K562 (cell line): ENCODE data around the gene FZD8. TPM values are rescaled to one million over a fixed set of nuclear protein-coding genes. Genes with fewer than 3 reads are reported as not detected.

Experiments used
- ATAC-seq: fragments of 200-7000 bp; cut with Tn5 transposase; 3 replicates; pipeline ENCODE4 v1.9.1; 2020; ENCODE audit warnings: moderate library complexity
- BruUV-seq: library from RNA; stranded (reverse); fragments of 400-500 nt; replicated peaks from 2 replicates; lab custom pipeline; 2021; lab: Mats Ljungman, UMichigan
- CTCF ChIA-PET: fragments of 300-600 bp; formaldehyde crosslinking; extraction: SDS; loops from one replicate; lab custom pipeline; 2021; ENCODE audit warnings: low intra/inter-chr PET ratio; lab: Yijun Ruan, JAX
- POLR2A ChIA-PET: fragments of 300-600, 350-650 bp; sonication (Branson Sonifier 250); formaldehyde crosslinking; extraction: SDS; loops from one replicate; lab custom pipeline; 2021; ENCODE audit warnings: antibody characterized with exemption, inconsistent platforms; lab: Yijun Ruan, JAX
- DNase-seq, 4 experiments: peaks; one replicate each; pipeline versions ENCODE4 v3.0.0 to v3.0.0-alpha.2; 2011 to 2018; ENCODE audit warnings: low spot score in 3 of 4, mixed read lengths in 3 of 4; ENCODE audit errors: extremely low read depth in 1 of 4
- FAIRE-seq: peaks from 2 replicates; lab custom pipeline; 2011; peaks lifted over from hg19 to GRCh38; lab: Jason Lieb, UNC
- H2AFZ ChIP-seq: 2 replicates; pipeline ENCODE4 v1.6.0; 2011; ENCODE audit warnings: low read depth, low read length, control low read depth, inconsistent platforms
- H3K27ac ChIP-seq: fragments of 200-600 bp; 3 replicates; pipeline ENCODE4 v1.8.0; 2011; ENCODE audit warnings: low read depth, mild to moderate bottlenecking, control low read depth, inconsistent platforms, low read length, moderate library complexity, mixed read lengths; ENCODE audit errors: extremely low read depth
- H3K27me3 ChIP-seq, 2 experiments: fragments of 300-600 bp in 1 of 2; 2 replicates in 1 of 2; 3 replicates in 1 of 2; pipeline versions ENCODE4 v1.6.0 to v1.8.0; 2011; ENCODE audit warnings: inconsistent platforms in 2 of 2, low read length in 2 of 2, mild to moderate bottlenecking in 1 of 2, mixed read lengths in 1 of 2, moderate library complexity in 1 of 2; ENCODE audit not compliant: control insufficient read depth in 2 of 2, insufficient read depth in 2 of 2
- H3K36me3 ChIP-seq: fragments of 300-600 bp; 3 replicates; pipeline ENCODE4 v1.8.0; 2011; ENCODE audit warnings: mild to moderate bottlenecking, low read length, inconsistent platforms; ENCODE audit not compliant: control insufficient read depth, insufficient read depth
- H3K4me1 ChIP-seq, 2 experiments: fragments of 200-600 bp in 1 of 2; replicated peaks in 1 of 2; 2 replicates in 1 of 2; 3 replicates in 1 of 2; pipeline versions ENCODE4 v1.5.1 to v1.8.0; 2011; ENCODE audit warnings: inconsistent platforms in 2 of 2, low read length in 2 of 2, mild to moderate bottlenecking in 1 of 2, mixed read lengths in 1 of 2, moderate library complexity in 1 of 2; ENCODE audit not compliant: control insufficient read depth in 2 of 2, insufficient read depth in 2 of 2
- H3K4me2 ChIP-seq: 2 replicates; pipeline ENCODE4 v1.6.1; 2011; ENCODE audit warnings: low read length, control low read depth, inconsistent platforms, mixed read lengths; ENCODE audit not compliant: insufficient read depth
- H3K4me3 ChIP-seq: fragments of 200-600 bp; sonication (generic), shearing (Covaris generic); 2 replicates; pipeline ENCODE4 v1.5.1; 2016; ENCODE audit warnings: control low read depth, inconsistent platforms
- H3K79me2 ChIP-seq: fragments of 200-600 bp; 3 replicates; pipeline ENCODE4 v1.8.0; 2011; ENCODE audit warnings: low read length, inconsistent platforms; ENCODE audit not compliant: control insufficient read depth, insufficient read depth
- H3K9ac ChIP-seq, 2 experiments: 2 replicates each; pipeline versions ENCODE4 v1.6.0 to v1.6.1; 2011; ENCODE audit warnings: low read depth in 2 of 2, low read length in 2 of 2, control low read depth in 1 of 2, inconsistent platforms in 1 of 2, mild to moderate bottlenecking in 1 of 2, mixed read lengths in 1 of 2; ENCODE audit not compliant: insufficient read depth in 1 of 2
- H3K9me1 ChIP-seq: one replicate; pipeline ENCODE4 v1.6.0; 2011; ENCODE audit warnings: inconsistent platforms, mild to moderate bottlenecking, low read length, moderate library complexity; ENCODE audit not compliant: control insufficient read depth, insufficient read depth
- H3K9me3 ChIP-seq: replicated peaks from 2 replicates; pipeline ENCODE4 v1.5.1; 2011; ENCODE audit warnings: low read depth, low read length, inconsistent platforms; ENCODE audit not compliant: control insufficient read depth, insufficient read depth
- H4K20me1 ChIP-seq: replicated peaks from 2 replicates; pipeline ENCODE4 v1.6.1; 2011; ENCODE audit warnings: low read length, inconsistent platforms, mixed read lengths; ENCODE audit not compliant: control insufficient read depth, insufficient read depth
- BMI1 ChIP-seq: fragments of 150-350 bp; IDR thresholded peaks from 2 replicates; pipeline ENCODE4 v1.6.1; 2014; ENCODE audit warnings: low read length
- CBFA2T2 ChIP-seq: fragments of 450-650 bp; conservative IDR thresholded peaks from 2 replicates; pipeline ENCODE4 v1.6.1; 2017; ENCODE audit warnings: mild to moderate bottlenecking
- MYNN ChIP-seq, 2 experiments: sonication (generic); formaldehyde crosslinking in 1 of 2; IDR thresholded peaks; 2 replicates each; pipeline versions ENCODE4 v1.5.0 to v1.6.1; 2016 to 2020; ENCODE audit warnings: antibody characterized with exemption in 1 of 2, missing genetic modification reagents in 1 of 2
- POLR3A ChIP-seq: IDR thresholded peaks from 2 replicates; pipeline ENCODE4 v1.6.1; 2011; ENCODE audit warnings: borderline replicate concordance, mild to moderate bottlenecking, moderate library complexity; ENCODE audit not compliant: insufficient read length, insufficient read depth; ENCODE audit errors: extremely low read depth
- POU5F1 ChIP-seq: fragments of 150-350 bp; IDR thresholded peaks from 2 replicates; pipeline ENCODE4 v1.6.1; 2014; ENCODE audit warnings: borderline replicate concordance, low read length, low read depth, mild to moderate bottlenecking; ENCODE audit not compliant: partially characterized antibody
- RBBP5 ChIP-seq: fragments of 200-600 bp; sonication (generic); IDR thresholded peaks from 2 replicates; pipeline ENCODE4 v1.6.1; 2012; ENCODE audit warnings: borderline replicate concordance, mild to moderate bottlenecking, low read length, control low read depth, inconsistent platforms; ENCODE audit not compliant: insufficient read depth, poor library complexity, severe bottlenecking
- RNF2 ChIP-seq: sonication (generic); IDR thresholded peaks from 2 replicates; pipeline ENCODE4 v1.6.1; 2016
- SNRNP70 ChIP-seq: fragments of 200-400 bp; formaldehyde crosslinking; optimal IDR thresholded peaks from 2 replicates; pipeline ENCODE3; 2017; ENCODE audit warnings: low read depth, low read length
- ZNF583 ChIP-seq: fragments of 250-450 bp; sonication (Bioruptor Pico); IDR thresholded peaks from 2 replicates; pipeline ENCODE4 v1.4.0; 2020
- WGBS: fragments of 100-300 bp; shearing (Covaris generic); methylation state at CpG from one replicate; pipeline ENCODE4 v1.1.6; 2016; ENCODE audit warnings: low coverage, mixed read lengths; ENCODE audit not compliant: insufficient coverage; ENCODE audit errors: missing lambda C conversion rate; 5-methylcytosine and 5-hydroxymethylcytosine counted together
- in situ Hi-C: fragments of 300-500 bp; cut with MboI; formaldehyde crosslinking; loops from 4 replicates; pipeline ENCODE4 v1.15.0; 2018; ENCODE audit warnings: inconsistent platforms, mixed read lengths
- intact Hi-C: fragments of 100-400 bp; cut with micrococcal nuclease; formaldehyde crosslinking; loops from 2 replicates; pipeline ENCODE4 v1.14.2; 2022
- polyA plus RNA-seq, 8 experiments: library from polyadenylated mRNA; depleted of rRNA in 4 of 8; stranded (reverse) in 5 of 8; unstranded in 3 of 8; fragments of >200 nt; fragmentation: Nextera tagmentation in 2 of 8; fragmentation: Illumina TruSeq in 1 of 8; extraction: Ambion mirVana in 2 of 8; extraction: Trizol in 1 of 8; gene quantifications; 2 replicates each; pipeline versions ENCODE4 v1.2.1 to v1.2.3, GENCODE V29; 2011 to 2014; ENCODE audit warnings: inconsistent platforms in 1 of 8, missing spikeins in 1 of 8
- total RNA-seq, 7 experiments: library from RNA; depleted of rRNA in 6 of 7; stranded (reverse); fragments of >200 nt in 6 of 7; fragmentation: Illumina TruSeq in 2 of 7; extraction: Trizol in 2 of 7; gene quantifications; 2 replicates each; pipeline versions ENCODE4 v1.2.1 to v1.2.3, GENCODE V29; 2011 to 2021; ENCODE audit warnings: low replicate concordance in 1 of 7
- TF ChIP-seq, protein P1 (sequence below): sonication (generic); formaldehyde crosslinking; IDR thresholded peaks from 2 replicates; pipeline ENCODE4 v1.8.0; 2022; ENCODE audit warnings: mild to moderate bottlenecking, missing genetic modification reagents
- TF ChIP-seq, protein P2 (sequence below): fragments of 450-650 bp; IDR thresholded peaks from 2 replicates; pipeline ENCODE4 v1.6.1; 2017; ENCODE audit warnings: antibody characterized with exemption
- TF ChIP-seq, protein P3 (sequence below), 2 experiments: fragments of 450-650 bp in 1 of 2; sonication (generic) in 1 of 2; formaldehyde crosslinking in 1 of 2; IDR thresholded peaks in 1 of 2; conservative IDR thresholded peaks in 1 of 2; 2 replicates each; pipeline versions ENCODE4 v1.6.1 to v1.8.1; 2016 to 2023; ENCODE audit warnings: mild to moderate bottlenecking in 2 of 2, moderate library complexity in 2 of 2, inconsistent platforms in 1 of 2, missing genetic modification reagents in 1 of 2
- TF ChIP-seq, protein P4 (sequence below): fragments of 450-650 bp; IDR thresholded peaks from 2 replicates; pipeline ENCODE4 v1.6.1; 2016; ENCODE audit warnings: borderline replicate concordance

Gene FZD8
- total and polyA plus RNA-seq, 9 of the 15 experiments (the other 6 are each of a cell fraction or from before 2014, with no cell fraction given) = 0.03 to 1.2 (median 0.16) TPM; not detected in 1

DNA sequence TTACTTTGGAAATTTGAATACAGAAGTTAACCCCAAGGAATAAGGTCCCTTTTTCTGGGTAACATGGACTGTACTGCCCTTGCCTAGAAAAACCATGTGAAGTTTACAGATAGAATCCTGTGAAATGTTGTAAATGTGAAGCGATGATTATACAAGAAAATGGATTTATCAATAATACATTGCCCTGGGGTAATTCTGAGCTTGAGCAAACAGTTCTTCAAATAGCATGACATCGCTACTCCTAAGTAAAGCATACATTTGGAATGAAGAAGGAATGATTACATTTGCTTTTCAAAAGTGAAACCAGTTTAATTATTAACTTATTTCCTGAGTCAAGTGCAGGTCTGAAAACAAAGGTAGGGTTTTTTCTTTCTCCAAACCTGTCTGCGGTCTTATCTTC is 43.3 kb upstream of the FZD8 start:
- WGBS = 6% methylated on average over 3 of the region's 3 CpGs
- Histone ChIP-seq H3K36me3 (no peaks in the 10 kb centered on the region), H4K20me1 (no peaks in the 10 kb centered on the region), H3K9me1 (no peaks in the 10 kb centered on the region), H3K27me3 (peaks cover 0 to under 1% of the 10 kb centered on the region in 2 experiments; a peak in 2 of 5 replicates), H3K4me3 (no peak overlapping the region), H3K4me1 (no peaks in the 10 kb centered on the region), H3K79me2 (no peaks in the 10 kb centered on the region), H2AFZ (no peak overlapping the region), H3K27ac (no peak overlapping the region), H3K4me2 (no peak overlapping the region), H3K9me3 (no peaks in the 10 kb centered on the region), H3K9ac (no peak overlapping the region)
- no peak for FAIRE-seq
- POLR2A ChIA-PET = no interaction called here
- BruUV-seq = no TSS peak
- CTCF ChIA-PET = no interaction called here
- in situ Hi-C loops = no loop called here
- DNase-seq = no peak
- ATAC-seq = no peak
- intact Hi-C loops = no loop called here
- TF ChIP-seq SNRNP70 (no peak), BMI1 (no peak), ZNF583 (CRISPR knock-in tag) (no peak), POU5F1 (no peak), POLR3A (no peak), CBFA2T2 (no peak), RNF2 (no peak), MYNN (IDR thresholded peaks at IDR 0.05) (no peak), MYNN (CRISPR knock-in tag; IDR thresholded peaks at IDR 0.05) (no peak), RBBP5 (no peak)
- TF ChIP-seq, protein P1, sequence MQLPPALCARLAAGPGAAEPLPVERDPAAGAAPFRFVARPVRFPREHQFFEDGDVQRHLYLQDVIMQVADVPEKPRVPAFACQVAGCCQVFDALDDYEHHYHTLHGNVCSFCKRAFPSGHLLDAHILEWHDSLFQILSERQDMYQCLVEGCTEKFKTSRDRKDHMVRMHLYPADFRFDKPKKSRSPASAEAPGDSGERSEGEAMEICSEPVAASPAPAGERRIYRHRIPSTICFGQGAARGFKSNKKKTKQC (CRISPR knock-in tag) = no peak
- TF ChIP-seq, protein P2, sequence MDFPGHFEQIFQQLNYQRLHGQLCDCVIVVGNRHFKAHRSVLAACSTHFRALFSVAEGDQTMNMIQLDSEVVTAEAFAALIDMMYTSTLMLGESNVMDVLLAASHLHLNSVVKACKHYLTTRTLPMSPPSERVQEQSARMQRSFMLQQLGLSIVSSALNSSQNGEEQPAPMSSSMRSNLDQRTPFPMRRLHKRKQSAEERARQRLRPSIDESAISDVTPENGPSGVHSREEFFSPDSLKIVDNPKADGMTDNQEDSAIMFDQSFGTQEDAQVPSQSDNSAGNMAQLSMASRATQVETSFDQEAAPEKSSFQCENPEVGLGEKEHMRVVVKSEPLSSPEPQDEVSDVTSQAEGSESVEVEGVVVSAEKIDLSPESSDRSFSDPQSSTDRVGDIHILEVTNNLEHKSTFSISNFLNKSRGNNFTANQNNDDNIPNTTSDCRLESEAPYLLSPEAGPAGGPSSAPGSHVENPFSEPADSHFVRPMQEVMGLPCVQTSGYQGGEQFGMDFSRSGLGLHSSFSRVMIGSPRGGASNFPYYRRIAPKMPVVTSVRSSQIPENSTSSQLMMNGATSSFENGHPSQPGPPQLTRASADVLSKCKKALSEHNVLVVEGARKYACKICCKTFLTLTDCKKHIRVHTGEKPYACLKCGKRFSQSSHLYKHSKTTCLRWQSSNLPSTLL = no peak
- TF ChIP-seq, protein P3, sequence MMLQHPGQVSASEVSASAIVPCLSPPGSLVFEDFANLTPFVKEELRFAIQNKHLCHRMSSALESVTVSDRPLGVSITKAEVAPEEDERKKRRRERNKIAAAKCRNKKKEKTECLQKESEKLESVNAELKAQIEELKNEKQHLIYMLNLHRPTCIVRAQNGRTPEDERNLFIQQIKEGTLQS (IDR thresholded peaks at IDR 0.05) = no peak
- TF ChIP-seq, protein P3 (CRISPR knock-in tag; conservative IDR thresholded peaks at IDR 0.05) = no peak
- TF ChIP-seq, protein P4, sequence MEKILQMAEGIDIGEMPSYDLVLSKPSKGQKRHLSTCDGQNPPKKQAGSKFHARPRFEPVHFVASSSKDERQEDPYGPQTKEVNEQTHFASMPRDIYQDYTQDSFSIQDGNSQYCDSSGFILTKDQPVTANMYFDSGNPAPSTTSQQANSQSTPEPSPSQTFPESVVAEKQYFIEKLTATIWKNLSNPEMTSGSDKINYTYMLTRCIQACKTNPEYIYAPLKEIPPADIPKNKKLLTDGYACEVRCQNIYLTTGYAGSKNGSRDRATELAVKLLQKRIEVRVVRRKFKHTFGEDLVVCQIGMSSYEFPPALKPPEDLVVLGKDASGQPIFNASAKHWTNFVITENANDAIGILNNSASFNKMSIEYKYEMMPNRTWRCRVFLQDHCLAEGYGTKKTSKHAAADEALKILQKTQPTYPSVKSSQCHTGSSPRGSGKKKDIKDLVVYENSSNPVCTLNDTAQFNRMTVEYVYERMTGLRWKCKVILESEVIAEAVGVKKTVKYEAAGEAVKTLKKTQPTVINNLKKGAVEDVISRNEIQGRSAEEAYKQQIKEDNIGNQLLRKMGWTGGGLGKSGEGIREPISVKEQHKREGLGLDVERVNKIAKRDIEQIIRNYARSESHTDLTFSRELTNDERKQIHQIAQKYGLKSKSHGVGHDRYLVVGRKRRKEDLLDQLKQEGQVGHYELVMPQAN = no peak
